ENCODE results near the gene TSC22D3.
A peak's percentile ranks its signal among the peaks of the same experiment; 100 is the strongest.
"Not testable (repeated sequence)": the region's sequence is repeated elsewhere in the genome, so short reads cannot be mapped to it uniquely, and the experiment has no call there.

Gene TSC22D3

DNA sequence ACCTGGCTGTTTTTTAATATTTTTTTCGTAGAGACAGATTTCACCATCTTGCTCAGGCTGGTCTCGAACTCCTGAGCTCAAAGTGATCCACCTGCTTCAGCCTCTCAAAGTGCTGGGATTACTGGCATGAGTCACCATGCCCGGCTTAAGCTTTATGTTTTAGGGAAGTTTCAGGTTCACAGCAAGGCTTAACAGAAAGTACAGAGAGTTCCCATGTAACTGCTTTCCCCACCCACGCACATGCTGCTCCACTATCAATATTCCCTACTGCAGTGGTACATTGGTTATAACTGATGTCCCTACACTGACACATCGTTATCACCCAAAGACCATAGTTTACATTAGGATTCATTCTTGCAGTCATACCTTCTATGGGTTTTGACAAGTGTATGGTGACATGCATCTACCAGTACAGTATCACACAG is 84.6 kb downstream of the TSC22D3 start:
- H3K27me3 ChIP-seq (replicated peaks) = no peaks in the 10 kb centered on the region
- no peak overlapping the region for H3K27ac ChIP-seq
- TF ChIP-seq, protein P1, sequence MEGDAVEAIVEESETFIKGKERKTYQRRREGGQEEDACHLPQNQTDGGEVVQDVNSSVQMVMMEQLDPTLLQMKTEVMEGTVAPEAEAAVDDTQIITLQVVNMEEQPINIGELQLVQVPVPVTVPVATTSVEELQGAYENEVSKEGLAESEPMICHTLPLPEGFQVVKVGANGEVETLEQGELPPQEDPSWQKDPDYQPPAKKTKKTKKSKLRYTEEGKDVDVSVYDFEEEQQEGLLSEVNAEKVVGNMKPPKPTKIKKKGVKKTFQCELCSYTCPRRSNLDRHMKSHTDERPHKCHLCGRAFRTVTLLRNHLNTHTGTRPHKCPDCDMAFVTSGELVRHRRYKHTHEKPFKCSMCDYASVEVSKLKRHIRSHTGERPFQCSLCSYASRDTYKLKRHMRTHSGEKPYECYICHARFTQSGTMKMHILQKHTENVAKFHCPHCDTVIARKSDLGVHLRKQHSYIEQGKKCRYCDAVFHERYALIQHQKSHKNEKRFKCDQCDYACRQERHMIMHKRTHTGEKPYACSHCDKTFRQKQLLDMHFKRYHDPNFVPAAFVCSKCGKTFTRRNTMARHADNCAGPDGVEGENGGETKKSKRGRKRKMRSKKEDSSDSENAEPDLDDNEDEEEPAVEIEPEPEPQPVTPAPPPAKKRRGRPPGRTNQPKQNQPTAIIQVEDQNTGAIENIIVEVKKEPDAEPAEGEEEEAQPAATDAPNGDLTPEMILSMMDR (IDR thresholded peaks at IDR 0.05; ENCODE audit: low read depth, low read length, missing control alignments) = no peak
- H3K4me3 ChIP-seq (ENCODE audit: low read depth, low read length) = no peak overlapping the region
- no peak for DNase-seq
- H3K36me3 ChIP-seq (replicated peaks) = no peaks in the 10 kb centered on the region
- in situ Hi-C loops (cut with HindIII; ENCODE audit: low pct_ligation_motif_present, low sequenced_read_pairs) = no loop called here

DNA sequence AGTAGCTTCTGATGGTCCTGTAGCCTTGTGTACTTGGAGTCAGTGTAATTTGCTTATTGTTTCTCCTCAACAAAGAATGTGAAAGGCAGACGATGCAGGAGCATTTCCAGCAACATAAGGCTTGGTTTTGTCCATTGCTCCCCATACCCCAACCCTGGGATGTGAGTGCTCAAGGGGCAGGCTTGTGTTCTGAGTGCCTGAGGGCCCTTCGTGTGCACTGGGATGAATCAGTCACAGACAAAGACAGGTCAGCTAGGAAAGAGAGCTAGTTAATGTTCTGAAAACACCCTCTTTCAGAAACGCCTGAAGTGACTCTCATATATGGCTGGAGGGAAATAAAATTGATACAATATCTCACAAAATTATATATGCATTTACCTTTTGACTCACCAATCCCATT is 88.1 kb downstream of the TSC22D3 start:
- Histone ChIP-seq H3K4me3 (ENCODE audit: low read depth, low read length) (no peak overlapping the region), H3K27ac (no peak overlapping the region), H3K27me3 (replicated peaks) (no peaks in the 10 kb centered on the region), H3K36me3 (replicated peaks) (no peaks in the 10 kb centered on the region)
- in situ Hi-C loops (cut with HindIII; ENCODE audit: low pct_ligation_motif_present, low sequenced_read_pairs) = no loop called here
- TF ChIP-seq, protein P1 (IDR thresholded peaks at IDR 0.05; ENCODE audit: low read depth, low read length, missing control alignments) = no peak
- no peak for DNase-seq

DNA sequence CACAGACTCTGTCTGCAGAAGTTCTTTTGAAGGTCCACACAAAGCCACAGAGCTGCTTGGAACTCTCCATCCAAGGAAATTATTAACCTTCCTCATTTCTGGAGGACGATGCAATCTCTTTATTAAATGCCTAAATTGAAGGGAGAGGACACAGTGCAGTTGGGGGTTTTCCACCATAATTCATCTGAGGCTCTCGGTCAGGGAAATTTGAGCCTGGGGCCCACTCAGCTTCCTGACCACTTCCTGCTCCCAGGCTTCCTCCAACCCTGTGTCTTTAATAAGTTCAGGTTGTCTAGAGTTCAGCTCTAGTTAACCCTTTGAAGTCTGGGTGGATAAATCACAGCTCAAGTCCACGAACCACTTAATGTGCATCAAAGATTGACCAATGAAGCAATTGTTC is 88.8 kb downstream of the TSC22D3 start:
- DNase-seq = no peak
- H3K27me3 ChIP-seq (replicated peaks) = no peaks in the 10 kb centered on the region
- TF ChIP-seq, protein P1 (IDR thresholded peaks at IDR 0.05; ENCODE audit: low read depth, low read length, missing control alignments) = no peak
- in situ Hi-C loops (cut with HindIII; ENCODE audit: low pct_ligation_motif_present, low sequenced_read_pairs) = no loop called here
- H3K27ac ChIP-seq = peak overlapping the region; percentile 45
- H3K4me3 ChIP-seq (ENCODE audit: low read depth, low read length) = no peak overlapping the region
- H3K36me3 ChIP-seq (replicated peaks) = no peaks in the 10 kb centered on the region

DNA sequence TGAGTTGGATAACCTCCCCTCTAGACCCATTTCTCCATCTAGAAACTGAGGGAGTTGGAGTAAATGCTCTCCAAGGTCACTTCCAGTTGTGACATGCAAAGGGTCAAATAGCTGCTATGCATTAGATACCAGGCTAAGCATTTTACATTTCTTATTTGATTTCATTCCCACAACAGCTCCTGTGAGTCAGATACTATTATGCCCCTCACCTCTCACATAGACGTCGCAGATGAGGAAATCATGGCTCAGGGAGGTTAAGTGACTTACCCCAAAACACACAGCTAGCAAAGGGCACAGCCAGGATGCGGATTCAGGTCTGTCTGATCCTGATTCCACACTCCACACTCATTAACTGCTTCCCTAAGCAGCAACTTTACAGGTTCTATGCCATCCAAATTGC is 89.6 kb downstream of the TSC22D3 start:
- Histone ChIP-seq H3K27me3 (replicated peaks) (no peaks in the 10 kb centered on the region), H3K4me3 (ENCODE audit: low read depth, low read length) (no peak overlapping the region), H3K27ac (peak overlapping the region; percentile 45), H3K36me3 (replicated peaks) (no peaks in the 10 kb centered on the region)
- no peak for DNase-seq
- TF ChIP-seq, protein P1 (IDR thresholded peaks at IDR 0.05; ENCODE audit: low read depth, low read length, missing control alignments) = no peak
- in situ Hi-C loops (cut with HindIII; ENCODE audit: low pct_ligation_motif_present, low sequenced_read_pairs) = no loop called here

DNA sequence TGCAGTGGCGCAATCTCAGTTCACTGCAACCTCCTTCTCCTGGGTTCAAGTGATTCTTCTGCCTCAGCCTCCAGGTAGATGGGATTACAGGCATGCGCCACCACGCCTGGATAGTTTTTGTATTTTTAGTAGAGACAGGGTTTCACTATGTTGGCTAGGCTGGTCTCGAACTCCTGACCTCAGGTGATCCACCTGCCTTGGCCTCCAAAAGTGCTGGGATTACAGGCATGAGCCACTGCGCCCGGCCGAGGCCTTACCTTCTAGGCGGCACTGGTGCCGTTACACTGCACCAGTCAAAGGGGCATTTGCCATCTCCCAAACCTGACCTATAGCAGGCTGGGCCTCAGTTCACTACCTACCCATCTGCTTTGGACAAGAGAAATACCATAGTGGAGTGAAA is 90.0 kb downstream of the TSC22D3 start:
- DNase-seq; in situ Hi-C loops (cut with HindIII; ENCODE audit: low pct_ligation_motif_present, low sequenced_read_pairs); H3K4me3 ChIP-seq (ENCODE audit: low read depth, low read length); H3K36me3 ChIP-seq (replicated peaks); H3K27me3 ChIP-seq (replicated peaks): not testable (repeated sequence)
- H3K27ac ChIP-seq = peak overlapping the region; percentile 45

DNA sequence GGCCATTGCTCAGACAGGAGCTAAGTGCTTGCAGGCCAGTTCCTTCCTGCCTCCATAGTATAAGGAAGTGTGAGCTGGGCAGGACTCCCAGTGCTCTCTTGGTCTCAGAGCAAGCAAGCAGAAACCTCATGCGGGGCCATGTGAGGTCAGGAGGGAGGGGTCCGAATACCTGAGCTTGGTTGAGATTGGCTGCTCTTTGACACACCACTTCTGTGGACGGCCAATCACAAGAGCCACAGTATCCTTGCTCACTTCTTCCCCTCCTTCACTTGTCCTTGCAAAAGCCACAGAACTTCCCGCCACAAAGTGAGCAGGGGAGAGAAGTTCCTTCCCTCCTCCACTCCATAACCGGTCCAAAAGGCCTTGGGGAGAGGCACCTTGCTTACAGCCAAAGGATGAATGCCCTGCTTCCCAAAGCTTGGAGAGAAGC is 90.6 kb downstream of the TSC22D3 start:
- in situ Hi-C loops (cut with HindIII; ENCODE audit: low pct_ligation_motif_present, low sequenced_read_pairs) = no loop called here
- TF ChIP-seq, protein P1 (IDR thresholded peaks at IDR 0.05; ENCODE audit: low read depth, low read length, missing control alignments) = no peak
- peak; percentile 30 for DNase-seq

More for the DNA sequence above, 90.6 kb downstream of the TSC22D3 start:
- H3K4me3 ChIP-seq (ENCODE audit: low read depth, low read length) = no peak overlapping the region
- peak overlapping the region; percentile 32 for H3K27ac ChIP-seq
- no peaks in the 10 kb centered on the region for H3K36me3 ChIP-seq (replicated peaks)
- H3K27me3 ChIP-seq (replicated peaks) = no peaks in the 10 kb centered on the region

Data from brain microvascular endothelial cell (primary cell).